Left ventricle myocardium inferior (tissue), 1 donor: ENCODE results near the gene MAN2B1. TPM values are rescaled to one million over a fixed set of nuclear protein-coding genes. Genes with fewer than 3 reads are reported as not detected.
A peak's percentile ranks its signal among the peaks of the same experiment; 100 is the strongest.
"Not testable (repeated sequence)": the region's sequence is repeated elsewhere in the genome, so short reads cannot be mapped to it uniquely, and the experiment has no call there.

ENCODE experiments used
- DNase-seq: peaks from one replicate; pipeline ENCODE4 v3.0.0-alpha.2; 2020
- H3K27ac ChIP-seq: fragments of 200-600 bp; replicated peaks from 2 replicates; pipeline ENCODE4 v1.8.0; 2021
- H3K27me3 ChIP-seq: fragments of 200-600 bp; 2 replicates; pipeline ENCODE4 v1.8.0; 2021; ENCODE audit warnings: low read depth
- H3K36me3 ChIP-seq: fragments of 200-600 bp; 2 replicates; pipeline ENCODE4 v1.8.0; 2021
- H3K4me1 ChIP-seq: fragments of 200-600 bp; 2 replicates; pipeline ENCODE4 v1.8.0; 2021
- H3K4me3 ChIP-seq: fragments of 200-600 bp; 2 replicates; pipeline ENCODE4 v1.8.0; 2021; ENCODE audit warnings: mild to moderate bottlenecking, moderate library complexity
- H3K9me3 ChIP-seq: fragments of 200-600 bp; replicated peaks from 2 replicates; pipeline ENCODE4 v1.8.0; 2021
- CTCF ChIP-seq: fragments of 200-600 bp; IDR thresholded peaks from 2 replicates; pipeline ENCODE4 v1.8.0; 2021; ENCODE audit warnings: antibody characterized with exemption, mild to moderate bottlenecking, borderline replicate concordance
- intact Hi-C: fragments of 100-400 bp; cut with micrococcal nuclease; formaldehyde crosslinking; loops from one replicate; pipeline ENCODE4 v1.11.0; 2022
- total RNA-seq: library from RNA; stranded (reverse); fragmentation: NEBNext Ultra II Directional; extraction: Animal tissue kit (Norgen Biotek cat#: 25700); gene quantifications from one replicate; pipeline ENCODE4 v1.2.1, GENCODE V29; 2021
- donor health status: DM: no; HTN: yes; CAD: no; lungs with severe emphysema.

The MAN2B1 gene
- total RNA-seq, 1 donor from 2014 or later: 26.7 TPM

GRCh38 chr19:12681074-12681987 is 14.8 kb upstream of the MAN2B1 start, which contains the start of gene DHPS:
Gene DHPS, minus strand, starts transcription at chr19:12681880. Its CDS starts 114 bp downstream, at chr19:12681766.
- Histone ChIP-seq H3K9me3 (no peaks in the 10 kb centered on the region), H3K4me3 (peak within 1 kb of the TSS; percentile 84), H3K27me3 (no peaks in the 10 kb centered on the region), H3K36me3 (peaks cover 38% of the 10 kb centered on the region), H3K27ac (peak within 1 kb of the TSS; percentile 97), H3K4me1 (peaks cover 25% of the 10 kb centered on the region)
- no peak for TF ChIP-seq CTCF
- intact Hi-C loops: no loop called here
- peak; percentile 89 for DNase-seq

- peaks cover 51% of the 10 kb centered on the region for H3K36me3 ChIP-seq
- DNase-seq: no peak
- intact Hi-C loops: no loop called here
These were observed 13.5 kb upstream of the MAN2B1 start for GRCh38 chr19:12680034-12680433.

GRCh38 chr19:12678039-12678438 is 11.5 kb upstream of the MAN2B1 start:
- H3K4me3 ChIP-seq, intact Hi-C loops, DNase-seq, H3K27me3 ChIP-seq, H3K9me3 ChIP-seq, H3K27ac ChIP-seq: not testable (repeated sequence)
- Histone ChIP-seq H3K4me1 (peaks cover 25% of the 10 kb centered on the region), H3K36me3 (peaks cover 70% of the 10 kb centered on the region)

More at GRCh38 chr19:12680034-12680433, 13.5 kb upstream of the MAN2B1 start:
- no peaks in the 10 kb centered on the region for H3K27me3 ChIP-seq
- H3K4me1 ChIP-seq: peaks cover 25% of the 10 kb centered on the region
- H3K27ac ChIP-seq: no peak overlapping the region
- H3K9me3 ChIP-seq: no peaks in the 10 kb centered on the region
- H3K4me3 ChIP-seq: no peak overlapping the region
- no peak for TF ChIP-seq CTCF

GRCh38 chr19:12676928-12677327 is 10.4 kb upstream of the MAN2B1 start:
- Histone ChIP-seq H3K36me3 (peaks cover 79% of the 10 kb centered on the region), H3K4me1 (peaks cover 20% of the 10 kb centered on the region), H3K27me3 (no peaks in the 10 kb centered on the region), H3K9me3 (no peaks in the 10 kb centered on the region), H3K27ac (no peak overlapping the region), H3K4me3 (no peak overlapping the region)
- no peak for DNase-seq
- TF ChIP-seq CTCF: no peak
- intact Hi-C loops: no loop called here

- Histone ChIP-seq H3K9me3 (no peaks in the 10 kb centered on the region), H3K4me1 (peaks cover 16% of the 10 kb centered on the region), H3K4me3 (no peak overlapping the region), H3K36me3 (peaks cover 79% of the 10 kb centered on the region), H3K27me3 (no peaks in the 10 kb centered on the region), H3K27ac (no peak overlapping the region)
- intact Hi-C loops: no loop called here
- peak; percentile 88 for TF ChIP-seq CTCF
- peak; percentile 78 for DNase-seq
These were observed 9.8 kb upstream of the MAN2B1 start for GRCh38 chr19:12676384-12676792.

- Histone ChIP-seq H3K4me1 (peaks cover 12% of the 10 kb centered on the region), H3K27ac (no peak overlapping the region), H3K27me3 (no peaks in the 10 kb centered on the region), H3K9me3 (no peaks in the 10 kb centered on the region), H3K36me3 (peaks cover 79% of the 10 kb centered on the region), H3K4me3 (no peak overlapping the region)
- intact Hi-C loops: no loop called here
- DNase-seq: no peak
- TF ChIP-seq CTCF: no peak
These were observed 9.4 kb upstream of the MAN2B1 start for GRCh38 chr19:12675940-12676339.
